ENCODE data around the gene SLC24A3. TPM values are rescaled to one million over a fixed set of nuclear protein-coding genes. Genes with fewer than 3 reads are reported as not detected.

Gene SLC24A3
- total RNA-seq, 1 experiment from 2014 or later, result 0.14 TPM

DNA sequence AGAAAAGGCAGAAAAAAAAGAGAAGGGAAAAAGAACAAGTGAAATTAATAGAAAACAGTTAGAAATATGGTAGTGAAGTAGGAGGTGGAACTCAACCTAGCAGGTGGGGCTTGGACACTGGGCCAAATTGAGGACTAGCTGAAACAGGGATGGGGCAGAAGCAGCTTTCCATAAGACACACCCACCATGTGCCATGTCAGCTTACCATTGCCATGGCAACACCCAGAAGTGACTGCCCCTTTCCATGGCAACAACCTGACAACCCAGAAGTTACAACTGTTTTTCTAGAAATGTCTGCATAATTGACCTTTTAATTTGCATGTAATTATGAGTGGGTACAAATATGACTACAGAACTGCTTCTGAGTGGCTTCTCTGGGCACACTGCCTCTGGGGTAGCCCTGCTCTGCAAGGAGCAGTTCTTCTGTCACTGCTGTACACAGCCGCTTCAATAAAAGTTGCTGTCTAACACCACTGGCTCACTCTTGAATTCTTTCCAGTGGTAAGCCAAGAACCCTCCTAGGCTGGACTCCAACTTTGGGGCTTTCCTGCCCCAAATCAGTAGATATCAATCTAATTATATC, 35.9 kb upstream of the SLC24A3 start:
- no peaks in the 10 kb centered on the region; the same call in 1 of the 2 replicates for H3K27me3 ChIP-seq (replicated peaks; ENCODE audit: control insufficient read depth, insufficient read depth, low read length)
- no TSS peak for BruUV-seq (replicated peaks)
- Mint-ChIP-seq H3K27ac (ENCODE audit: unreplicated experiment) (no peak overlapping the region), H3K4me3 (ENCODE audit: unreplicated experiment) (no peak overlapping the region), H3K36me3 (ENCODE audit: insufficient read depth, unreplicated experiment) (no peaks in the 10 kb centered on the region), H3K4me1 (ENCODE audit: low read depth, unreplicated experiment) (no peaks in the 10 kb centered on the region), H3K9me3 (ENCODE audit: unreplicated experiment) (no peaks in the 10 kb centered on the region), H3K27me3 (ENCODE audit: insufficient read depth, unreplicated experiment) (peaks cover 16% of the 10 kb centered on the region)
- TF ChIP-seq, protein P1, sequence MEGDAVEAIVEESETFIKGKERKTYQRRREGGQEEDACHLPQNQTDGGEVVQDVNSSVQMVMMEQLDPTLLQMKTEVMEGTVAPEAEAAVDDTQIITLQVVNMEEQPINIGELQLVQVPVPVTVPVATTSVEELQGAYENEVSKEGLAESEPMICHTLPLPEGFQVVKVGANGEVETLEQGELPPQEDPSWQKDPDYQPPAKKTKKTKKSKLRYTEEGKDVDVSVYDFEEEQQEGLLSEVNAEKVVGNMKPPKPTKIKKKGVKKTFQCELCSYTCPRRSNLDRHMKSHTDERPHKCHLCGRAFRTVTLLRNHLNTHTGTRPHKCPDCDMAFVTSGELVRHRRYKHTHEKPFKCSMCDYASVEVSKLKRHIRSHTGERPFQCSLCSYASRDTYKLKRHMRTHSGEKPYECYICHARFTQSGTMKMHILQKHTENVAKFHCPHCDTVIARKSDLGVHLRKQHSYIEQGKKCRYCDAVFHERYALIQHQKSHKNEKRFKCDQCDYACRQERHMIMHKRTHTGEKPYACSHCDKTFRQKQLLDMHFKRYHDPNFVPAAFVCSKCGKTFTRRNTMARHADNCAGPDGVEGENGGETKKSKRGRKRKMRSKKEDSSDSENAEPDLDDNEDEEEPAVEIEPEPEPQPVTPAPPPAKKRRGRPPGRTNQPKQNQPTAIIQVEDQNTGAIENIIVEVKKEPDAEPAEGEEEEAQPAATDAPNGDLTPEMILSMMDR (IDR thresholded peaks at IDR 0.05; ENCODE audit: insufficient read depth in 1 of 2, low read depth in 1 of 2, low read length in 1 of 2, severe bottlenecking in 1 of 2, unreplicated experiment in 1 of 2), result no peak
- H3K4me3 ChIP-seq (ENCODE audit: low read depth, low read length), result no peak overlapping the region
- intact Hi-C loops (cut with micrococcal nuclease; ENCODE audit: unreplicated experiment), result no loop called here
- H3K4me1 ChIP-seq, result no peaks in the 10 kb centered on the region
- no peaks in the 10 kb centered on the region for H3K36me3 ChIP-seq (ENCODE audit: control insufficient read depth, insufficient read depth, low read length)
- ChIA-PET POLR2A (no interaction called here), CTCF (no interaction called here)
- DNase-seq, result no peak
- H3K9me3 ChIP-seq, result 0 out of 2 replicates have a peak, but pooled peaks cover 3% of the 10 kb centered on the region

DNA sequence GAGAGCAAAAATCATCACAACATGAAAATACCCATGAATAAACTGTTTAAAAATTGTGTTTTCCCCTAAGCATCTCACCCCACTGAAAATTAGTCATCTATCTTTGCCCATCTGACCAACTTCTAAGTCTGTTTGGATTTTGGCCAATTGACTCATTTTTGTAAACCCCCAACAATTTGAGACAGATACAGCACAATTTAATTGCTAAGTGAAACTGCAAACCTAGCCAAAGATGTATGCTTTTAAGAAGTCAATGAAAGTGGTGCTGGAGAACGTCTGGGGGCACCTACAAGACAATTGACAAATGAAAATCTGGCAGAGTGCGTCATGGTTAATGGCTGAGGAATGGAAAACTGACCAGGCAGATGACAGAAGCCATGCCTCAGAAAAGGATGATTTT, 30.9 kb upstream of the SLC24A3 start:
- H3K4me1 Mint-ChIP-seq (ENCODE audit: low read depth, unreplicated experiment), result no peaks in the 10 kb centered on the region
- TF ChIP-seq, protein P1 (IDR thresholded peaks at IDR 0.05; ENCODE audit: insufficient read depth in 1 of 2, low read depth in 1 of 2, low read length in 1 of 2, severe bottlenecking in 1 of 2, unreplicated experiment in 1 of 2), result no peak
- H3K4me3 ChIP-seq (ENCODE audit: low read depth, low read length), result no peak overlapping the region
- POLR2A ChIA-PET, result no interaction called here
- peaks cover 5% of the 10 kb centered on the region for H3K27me3 Mint-ChIP-seq (ENCODE audit: insufficient read depth, unreplicated experiment)
- CTCF ChIA-PET, result no interaction called here
- no peak overlapping the region for H3K27ac Mint-ChIP-seq (ENCODE audit: unreplicated experiment)
- H3K4me3 Mint-ChIP-seq (ENCODE audit: unreplicated experiment), result no peak overlapping the region
- DNase-seq, result no peak
- no TSS peak for BruUV-seq (replicated peaks)
- H3K27me3 ChIP-seq (replicated peaks; ENCODE audit: control insufficient read depth, insufficient read depth, low read length), result no peaks in the 10 kb centered on the region
- no peaks in the 10 kb centered on the region for H3K36me3 ChIP-seq (ENCODE audit: control insufficient read depth, insufficient read depth, low read length)
- intact Hi-C loops (cut with micrococcal nuclease; ENCODE audit: unreplicated experiment), result no loop called here
- H3K4me1 ChIP-seq, result no peaks in the 10 kb centered on the region
- no peaks in the 10 kb centered on the region for H3K9me3 ChIP-seq
- H3K36me3 Mint-ChIP-seq (ENCODE audit: insufficient read depth, unreplicated experiment), result no peaks in the 10 kb centered on the region
- no peaks in the 10 kb centered on the region for H3K9me3 Mint-ChIP-seq (ENCODE audit: unreplicated experiment)

DNA sequence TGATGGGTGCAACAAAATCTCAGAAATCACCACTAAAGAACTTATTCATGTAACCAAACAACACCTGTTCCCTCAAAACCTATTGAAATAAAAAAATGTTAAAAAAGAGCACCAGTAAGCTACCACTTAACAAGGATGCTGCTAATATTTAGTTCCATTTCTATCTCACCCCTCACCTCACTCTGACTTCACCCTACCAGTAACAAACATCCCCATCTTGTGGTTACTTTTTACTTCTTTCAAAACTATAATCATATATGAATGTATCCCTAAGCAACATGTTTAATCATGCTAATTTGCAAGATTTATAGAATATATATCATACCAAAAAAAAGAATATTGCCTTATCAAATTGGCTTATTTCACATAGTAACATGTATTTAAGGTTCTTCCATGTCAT, 27.4 kb upstream of the SLC24A3 start:
- Mint-ChIP-seq H3K27me3 (ENCODE audit: insufficient read depth, unreplicated experiment) (no peaks in the 10 kb centered on the region), H3K27ac (ENCODE audit: unreplicated experiment) (no peak overlapping the region), H3K9me3 (ENCODE audit: unreplicated experiment) (no peaks in the 10 kb centered on the region), H3K4me3 (ENCODE audit: unreplicated experiment) (no peak overlapping the region), H3K36me3 (ENCODE audit: insufficient read depth, unreplicated experiment) (no peaks in the 10 kb centered on the region), H3K4me1 (ENCODE audit: low read depth, unreplicated experiment) (no peaks in the 10 kb centered on the region)
- intact Hi-C loops (cut with micrococcal nuclease; ENCODE audit: unreplicated experiment), result no loop called here
- Histone ChIP-seq H3K27me3 (replicated peaks; ENCODE audit: control insufficient read depth, insufficient read depth, low read length) (no peaks in the 10 kb centered on the region), H3K36me3 (ENCODE audit: control insufficient read depth, insufficient read depth, low read length) (no peaks in the 10 kb centered on the region), H3K9me3 (no peaks in the 10 kb centered on the region), H3K4me3 (ENCODE audit: low read depth, low read length) (no peak overlapping the region), H3K4me1 (no peaks in the 10 kb centered on the region)
- no peak for DNase-seq
- no TSS peak for BruUV-seq (replicated peaks)
- POLR2A ChIA-PET, result no interaction called here
- CTCF ChIA-PET, result no interaction called here
- TF ChIP-seq, protein P1 (IDR thresholded peaks at IDR 0.05; ENCODE audit: insufficient read depth in 1 of 2, low read depth in 1 of 2, low read length in 1 of 2, severe bottlenecking in 1 of 2, unreplicated experiment in 1 of 2), result no peak
